ENCODE results near the gene MPP3.
"Not testable (repeated sequence)": the region's sequence is repeated elsewhere in the genome, so short reads cannot be mapped to it uniquely, and the experiment has no call there.

The MPP3 gene

GRCh38 chr17:43871946-43872690, 39.2 kb upstream of the MPP3 start:
- Mint-ChIP-seq H3K4me3 (no peak overlapping the region), H3K4me1 (ENCODE audit: low read depth) (no peaks in the 10 kb centered on the region), H3K27ac (no peak overlapping the region), H3K36me3 (ENCODE audit: low read depth) (no peaks in the 10 kb centered on the region), H3K9me3 (no peaks in the 10 kb centered on the region), H3K27me3 (ENCODE audit: low read depth) (peaks cover 22% of the 10 kb centered on the region)
- no peak for DNase-seq (ENCODE audit: low spot score)

- not testable (repeated sequence) for H3K36me3 Mint-ChIP-seq (ENCODE audit: low read depth); H3K9me3 Mint-ChIP-seq; H3K4me1 Mint-ChIP-seq (ENCODE audit: low read depth); DNase-seq (ENCODE audit: low spot score); H3K4me3 Mint-ChIP-seq; H3K27ac Mint-ChIP-seq
- H3K27me3 Mint-ChIP-seq (ENCODE audit: low read depth): peaks cover 28% of the 10 kb centered on the region
These were observed 36.1 kb upstream of the MPP3 start for GRCh38 chr17:43869031-43869430.

DNA sequence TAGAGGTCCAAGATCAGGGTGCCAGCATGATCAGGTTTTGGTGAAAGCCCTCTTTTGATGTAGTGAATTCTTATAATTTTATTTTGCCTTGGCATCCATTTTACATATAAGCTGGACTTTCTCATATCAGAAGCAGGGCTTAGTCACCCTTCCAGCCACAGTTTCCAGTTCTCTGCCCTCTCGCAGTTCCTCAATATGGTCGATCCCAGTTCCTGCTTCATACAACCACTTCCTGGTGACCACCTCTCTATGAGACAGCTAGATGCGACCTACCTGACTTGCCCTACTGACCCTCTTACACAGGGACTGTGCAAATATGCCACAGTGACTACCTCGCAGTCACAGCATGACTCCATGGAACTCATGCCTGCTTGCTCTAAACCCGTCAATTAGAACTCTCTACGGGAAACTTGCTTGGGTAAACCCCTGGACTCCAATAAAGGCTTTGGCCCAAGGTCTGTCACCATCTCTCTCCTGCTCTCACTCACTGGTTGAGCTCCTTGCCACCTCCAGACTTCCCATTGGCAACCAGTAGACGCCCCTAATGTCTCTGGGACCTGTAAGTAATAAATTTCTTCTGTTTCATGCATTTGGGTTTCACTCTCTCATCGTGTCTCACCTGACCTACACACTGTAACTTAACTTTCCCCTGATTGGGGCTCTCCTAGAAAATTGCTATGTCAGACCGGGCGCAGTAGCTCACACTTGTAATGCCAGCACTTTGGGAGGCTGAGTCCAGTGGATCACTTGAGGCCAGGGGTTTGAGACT, 35.5 kb upstream of the MPP3 start:
- Mint-ChIP-seq H3K36me3 (ENCODE audit: low read depth) (no peaks in the 10 kb centered on the region), H3K9me3 (no peaks in the 10 kb centered on the region), H3K4me3 (no peak overlapping the region), H3K4me1 (ENCODE audit: low read depth) (no peaks in the 10 kb centered on the region), H3K27me3 (ENCODE audit: low read depth) (peaks cover 28% of the 10 kb centered on the region), H3K27ac (no peak overlapping the region)
- DNase-seq (ENCODE audit: low spot score): no peak

GRCh38 chr17:43864161-43864984, 31.4 kb upstream of the MPP3 start:
- H3K9me3 Mint-ChIP-seq: no peaks in the 10 kb centered on the region

GRCh38 chr17:43861960-43862359, 29.0 kb upstream of the MPP3 start:
- Mint-ChIP-seq H3K4me1 (ENCODE audit: low read depth) (no peaks in the 10 kb centered on the region), H3K27me3 (ENCODE audit: low read depth) (peaks cover 10% of the 10 kb centered on the region)

More at GRCh38 chr17:43864161-43864984, 31.4 kb upstream of the MPP3 start:
- H3K4me1 Mint-ChIP-seq (ENCODE audit: low read depth): no peaks in the 10 kb centered on the region
- H3K27me3 Mint-ChIP-seq (ENCODE audit: low read depth): peaks cover 22% of the 10 kb centered on the region
- H3K36me3 Mint-ChIP-seq (ENCODE audit: low read depth): no peaks in the 10 kb centered on the region
- H3K4me3 Mint-ChIP-seq: no peak overlapping the region
- DNase-seq (ENCODE audit: low spot score): no peak
- H3K27ac Mint-ChIP-seq: no peak overlapping the region

GRCh38 chr17:43860927-43861622, 28.1 kb upstream of the MPP3 start:
- no peak for DNase-seq (ENCODE audit: low spot score)
- Mint-ChIP-seq H3K4me1 (ENCODE audit: low read depth) (no peaks in the 10 kb centered on the region), H3K4me3 (no peak overlapping the region), H3K36me3 (ENCODE audit: low read depth) (no peaks in the 10 kb centered on the region), H3K9me3 (no peaks in the 10 kb centered on the region), H3K27ac (no peak overlapping the region), H3K27me3 (ENCODE audit: low read depth) (peaks cover 6% of the 10 kb centered on the region)

More at GRCh38 chr17:43861960-43862359, 29.0 kb upstream of the MPP3 start:
- Mint-ChIP-seq H3K4me3 (no peak overlapping the region), H3K27ac (no peak overlapping the region), H3K9me3 (no peaks in the 10 kb centered on the region), H3K36me3 (ENCODE audit: low read depth) (no peaks in the 10 kb centered on the region)
- DNase-seq (ENCODE audit: low spot score): no peak

GRCh38 chr17:43860077-43860725, 27.3 kb upstream of the MPP3 start:
- H3K27me3 Mint-ChIP-seq (ENCODE audit: low read depth): no peaks in the 10 kb centered on the region
- H3K4me3 Mint-ChIP-seq: no peak overlapping the region
- H3K36me3 Mint-ChIP-seq (ENCODE audit: low read depth): no peaks in the 10 kb centered on the region
- H3K4me1 Mint-ChIP-seq (ENCODE audit: low read depth): no peaks in the 10 kb centered on the region
- DNase-seq (ENCODE audit: low spot score): no peak
- no peaks in the 10 kb centered on the region for H3K9me3 Mint-ChIP-seq
- H3K27ac Mint-ChIP-seq: no peak overlapping the region

- no peak overlapping the region for H3K27ac Mint-ChIP-seq
- DNase-seq (ENCODE audit: low spot score): no peak
- no peaks in the 10 kb centered on the region for H3K27me3 Mint-ChIP-seq (ENCODE audit: low read depth)
- H3K36me3 Mint-ChIP-seq (ENCODE audit: low read depth): no peaks in the 10 kb centered on the region
- H3K4me3 Mint-ChIP-seq: no peak overlapping the region
- H3K4me1 Mint-ChIP-seq (ENCODE audit: low read depth): no peaks in the 10 kb centered on the region
- no peaks in the 10 kb centered on the region for H3K9me3 Mint-ChIP-seq
These were observed 25.1 kb upstream of the MPP3 start for GRCh38 chr17:43857957-43858600.

DNA sequence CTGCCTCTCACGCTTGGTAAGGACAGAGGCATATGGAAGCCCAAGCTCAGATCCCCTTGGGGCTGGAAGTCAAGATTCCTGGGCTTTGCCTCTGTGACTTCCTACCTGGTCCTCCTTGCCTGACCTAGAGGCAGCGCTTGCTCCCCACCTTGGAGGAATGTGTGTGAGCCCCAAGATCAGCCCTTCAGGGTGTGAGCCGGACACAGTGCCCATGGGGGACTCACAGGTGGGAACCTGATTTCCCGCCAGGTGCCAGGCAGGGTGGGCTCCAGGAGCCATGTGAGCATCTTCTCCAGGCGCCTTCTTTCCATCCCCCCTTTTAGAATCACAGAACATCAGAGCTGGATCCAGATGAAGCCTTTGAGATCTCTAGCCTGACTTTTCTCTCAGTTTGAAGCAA, 24.2 kb upstream of the MPP3 start:
- Mint-ChIP-seq H3K27ac (no peak overlapping the region), H3K4me3 (no peak overlapping the region), H3K36me3 (ENCODE audit: low read depth) (no peaks in the 10 kb centered on the region), H3K4me1 (ENCODE audit: low read depth) (no peaks in the 10 kb centered on the region), H3K27me3 (ENCODE audit: low read depth) (no peaks in the 10 kb centered on the region), H3K9me3 (no peaks in the 10 kb centered on the region)
- no peak for DNase-seq (ENCODE audit: low spot score)

DNA sequence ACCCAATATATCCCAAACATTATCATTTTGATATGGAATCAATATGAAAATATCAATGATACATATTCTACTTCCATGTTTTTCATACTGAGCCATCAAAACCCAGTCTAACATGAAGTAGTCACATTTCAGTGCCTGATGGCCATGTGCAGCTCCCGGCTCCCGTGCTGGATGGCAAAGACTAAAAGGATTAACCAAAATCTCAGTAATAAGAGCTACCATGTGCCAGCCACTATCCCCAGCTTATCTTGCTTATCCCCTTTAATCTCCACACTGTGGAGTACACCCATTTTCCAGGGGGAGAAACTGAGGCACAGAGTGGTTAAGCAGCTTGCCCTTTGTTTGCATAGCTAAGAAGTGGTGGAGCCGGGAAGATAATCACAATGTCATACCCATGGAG, 23.2 kb upstream of the MPP3 start:
- DNase-seq (ENCODE audit: low spot score): no peak
- no peaks in the 10 kb centered on the region for H3K9me3 Mint-ChIP-seq
- no peaks in the 10 kb centered on the region for H3K36me3 Mint-ChIP-seq (ENCODE audit: low read depth)
- H3K4me1 Mint-ChIP-seq (ENCODE audit: low read depth): no peaks in the 10 kb centered on the region
- no peak overlapping the region for H3K27ac Mint-ChIP-seq
- H3K27me3 Mint-ChIP-seq (ENCODE audit: low read depth): no peaks in the 10 kb centered on the region
- no peak overlapping the region for H3K4me3 Mint-ChIP-seq

DNA sequence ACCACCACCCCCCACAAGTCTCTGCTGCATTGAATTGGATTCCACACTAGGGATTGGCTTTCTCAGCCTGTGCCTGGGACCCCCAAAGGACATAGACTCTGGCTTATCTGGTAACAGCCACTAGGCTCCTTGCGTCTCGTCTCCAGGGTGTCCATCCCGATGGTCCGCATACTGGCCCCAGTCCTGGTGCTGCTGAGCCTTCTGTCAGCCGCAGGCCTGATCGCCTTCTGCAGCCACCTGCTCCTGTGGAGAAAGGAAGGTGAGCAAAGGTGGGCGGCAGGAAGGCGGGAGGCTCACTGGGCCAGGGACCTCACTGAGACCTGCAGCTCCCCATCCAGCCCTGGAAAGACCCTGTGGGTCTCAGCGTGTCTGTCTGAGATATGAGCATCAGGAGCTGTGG, 22.1 kb upstream of the MPP3 start:
- no peaks in the 10 kb centered on the region for H3K27me3 Mint-ChIP-seq (ENCODE audit: low read depth)
- H3K36me3 Mint-ChIP-seq (ENCODE audit: low read depth): no peaks in the 10 kb centered on the region
- H3K4me1 Mint-ChIP-seq (ENCODE audit: low read depth): no peaks in the 10 kb centered on the region
- no peaks in the 10 kb centered on the region for H3K9me3 Mint-ChIP-seq
- no peak overlapping the region for H3K27ac Mint-ChIP-seq
- H3K4me3 Mint-ChIP-seq: no peak overlapping the region
- no peak for DNase-seq (ENCODE audit: low spot score)

DNA sequence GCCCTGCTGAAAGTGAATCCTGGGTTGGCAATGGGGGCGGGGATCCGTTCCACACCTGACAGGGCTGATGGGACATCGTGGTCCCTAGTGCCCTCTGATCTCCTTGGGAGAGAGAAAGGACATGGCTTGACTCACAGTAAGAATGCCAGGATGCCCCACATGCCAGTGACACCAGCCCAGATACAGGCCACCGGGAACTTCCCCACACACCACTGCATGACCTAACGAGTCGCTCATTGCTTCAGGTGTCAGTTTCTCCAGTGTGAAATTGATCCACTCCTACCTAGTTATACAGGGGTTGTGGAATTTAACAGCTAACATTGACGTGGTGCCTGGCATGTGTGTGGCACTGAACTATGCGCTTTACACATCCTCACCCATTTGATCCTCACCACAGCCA, 21.6 kb upstream of the MPP3 start:
- H3K27ac Mint-ChIP-seq: no peak overlapping the region
- H3K36me3 Mint-ChIP-seq (ENCODE audit: low read depth): no peaks in the 10 kb centered on the region
- H3K9me3 Mint-ChIP-seq: no peaks in the 10 kb centered on the region
- no peak overlapping the region for H3K4me3 Mint-ChIP-seq
- no peaks in the 10 kb centered on the region for H3K4me1 Mint-ChIP-seq (ENCODE audit: low read depth)
- no peaks in the 10 kb centered on the region for H3K27me3 Mint-ChIP-seq (ENCODE audit: low read depth)
- no peak for DNase-seq (ENCODE audit: low spot score)

- Mint-ChIP-seq H3K27ac (no peak overlapping the region), H3K4me1 (ENCODE audit: low read depth) (no peaks in the 10 kb centered on the region), H3K27me3 (ENCODE audit: low read depth) (no peaks in the 10 kb centered on the region), H3K4me3 (no peak overlapping the region), H3K36me3 (ENCODE audit: low read depth) (no peaks in the 10 kb centered on the region), H3K9me3 (no peaks in the 10 kb centered on the region)
- no peak for DNase-seq (ENCODE audit: low spot score)
These were observed 20.6 kb upstream of the MPP3 start for GRCh38 chr17:43853546-43853945.
